Measurements from ENCODE around the gene CARD11.

Gene CARD11

GRCh38 chr7:2979951-2980350, 63.7 kb downstream of the CARD11 start:
- peak; percentile 25 for DNase-seq

DNA sequence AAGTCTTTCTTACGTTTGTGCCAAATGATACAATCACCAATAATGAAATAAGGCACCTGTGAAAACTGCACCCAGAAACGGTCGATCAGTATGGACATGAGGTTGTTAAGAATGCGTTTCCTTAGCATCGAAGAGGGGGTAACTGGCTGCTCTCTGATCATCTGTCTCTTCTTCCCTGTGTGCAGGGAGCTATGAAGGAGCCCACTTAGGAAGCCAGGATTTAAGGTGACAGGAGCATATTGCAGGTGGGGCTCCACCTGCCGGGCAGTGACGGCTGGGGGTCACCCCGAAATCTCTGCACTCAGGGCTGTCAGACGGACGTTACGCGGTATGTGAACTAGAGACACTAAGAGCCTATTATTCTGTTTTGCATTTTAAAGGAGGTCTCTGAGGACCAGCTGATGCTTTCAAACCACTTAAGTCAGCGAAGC, 64.5 kb downstream of the CARD11 start:
- no peak for DNase-seq

DNA sequence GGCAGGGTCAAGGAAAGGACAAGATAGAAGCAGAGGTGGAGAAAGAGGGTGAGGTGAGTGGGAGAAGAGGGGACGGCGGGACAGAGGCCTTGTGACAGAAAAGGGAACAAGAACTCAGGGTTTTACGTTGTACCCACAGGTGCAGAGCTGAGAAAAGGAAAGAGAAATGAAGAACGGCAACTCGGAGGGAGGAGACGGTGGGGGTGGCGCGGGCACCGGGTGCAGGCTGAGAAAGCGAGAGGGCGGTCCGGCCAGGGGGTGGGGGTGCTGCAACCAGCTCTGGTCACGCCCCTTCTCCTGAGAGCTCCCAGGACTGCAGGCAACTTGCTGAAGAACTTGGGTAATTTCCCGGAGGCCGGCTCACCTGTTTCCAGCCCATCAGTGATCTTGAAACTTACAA, 65.3 kb downstream of the CARD11 start:
- DNase-seq, result peak; percentile 11

GRCh38 chr7:2975821-2976371, 67.8 kb downstream of the CARD11 start:
- no peak for DNase-seq

DNA sequence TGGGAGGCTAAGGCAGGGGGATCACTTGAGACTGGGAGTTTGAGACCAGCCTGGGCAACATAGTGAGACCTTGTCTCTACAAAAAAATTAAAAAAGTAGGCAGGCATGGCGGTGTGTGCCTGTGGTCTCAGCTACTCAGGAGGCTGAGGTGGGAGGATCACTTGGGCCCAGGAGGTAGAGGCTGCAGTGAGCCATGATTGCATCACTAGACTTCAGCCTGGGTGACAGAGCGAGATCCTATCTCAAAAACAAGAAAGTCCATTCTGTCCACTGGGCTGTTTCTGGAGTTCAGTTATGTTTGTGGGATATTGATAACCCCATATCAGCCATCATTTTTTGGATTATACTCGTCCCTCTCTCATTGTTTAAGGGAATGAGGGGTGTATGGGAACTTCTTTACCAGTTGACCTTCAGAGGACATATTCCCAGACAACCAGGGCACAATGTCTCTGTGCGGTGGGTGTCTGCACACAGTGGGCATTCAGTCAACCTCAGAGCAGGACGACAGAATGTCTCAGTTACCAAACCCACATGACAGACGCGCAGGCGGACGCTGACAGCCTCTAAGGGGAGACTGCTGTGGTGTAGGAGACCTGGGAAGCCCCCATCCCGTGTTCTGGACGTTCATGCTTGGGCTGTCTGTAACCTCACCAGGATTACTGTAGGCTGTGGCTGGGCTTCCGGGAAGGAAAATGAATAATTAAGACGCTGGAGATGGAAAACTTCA, 69.4 kb downstream of the CARD11 start:
- no peak for DNase-seq

DNA sequence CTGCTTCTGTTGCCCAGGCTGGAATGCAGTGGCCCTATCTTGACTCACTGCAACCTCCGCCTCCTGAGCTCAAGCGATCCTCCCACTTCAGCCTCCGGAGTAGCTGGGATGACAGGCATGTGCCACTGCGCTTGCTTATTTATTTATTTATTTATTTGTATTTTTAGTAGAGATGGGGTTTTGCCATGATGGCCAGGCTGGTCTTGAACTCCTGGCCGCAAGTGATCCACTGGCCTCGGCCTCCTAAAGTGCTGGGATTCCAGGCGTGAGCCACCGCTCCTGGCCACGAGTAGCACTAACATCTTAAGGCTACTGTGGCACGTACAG, 70.9 kb downstream of the CARD11 start:
- no peak for DNase-seq

DNA sequence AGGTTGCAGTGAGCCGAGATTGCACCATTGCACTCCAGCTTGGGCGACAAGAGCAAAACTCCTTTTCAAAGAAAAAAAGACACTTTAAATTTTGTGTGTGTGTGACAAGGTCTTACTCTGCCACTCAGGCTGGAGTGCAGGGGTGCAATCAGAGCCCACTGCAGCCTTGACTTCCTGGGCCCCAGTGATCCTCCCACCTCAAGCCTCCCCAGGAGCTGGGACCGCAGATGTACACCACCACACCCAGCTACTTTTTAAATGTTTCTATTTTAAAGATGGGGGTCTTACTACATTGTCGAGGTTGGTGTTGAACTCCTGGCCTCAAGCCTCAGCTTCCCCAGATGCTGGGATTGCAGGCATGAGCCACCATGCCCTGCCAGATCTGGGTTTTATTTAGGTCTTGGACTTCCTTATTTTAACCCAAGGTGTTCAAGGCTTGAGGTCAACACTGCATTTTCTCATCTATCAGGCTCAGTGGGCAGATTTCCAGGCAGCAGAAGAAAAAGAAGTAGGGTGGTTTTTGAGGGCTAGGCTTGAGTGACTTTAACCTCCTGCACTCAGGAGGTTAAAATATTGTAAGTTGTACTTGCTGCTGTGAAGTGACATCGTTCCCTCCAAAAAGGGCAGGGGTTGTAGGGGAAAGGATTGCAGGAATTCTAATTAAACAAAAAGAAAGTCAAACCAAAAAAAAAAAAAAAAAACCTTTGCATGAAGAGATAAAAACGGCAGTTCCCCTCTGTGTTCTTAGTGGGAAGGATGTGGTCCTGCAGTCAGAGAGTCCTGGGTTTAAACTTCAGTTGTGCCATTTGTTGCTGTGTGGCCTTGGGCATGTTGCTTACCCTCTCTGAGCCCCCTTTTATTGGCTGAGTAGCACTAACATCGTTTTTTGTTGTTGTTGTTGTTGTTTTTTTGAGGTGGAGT, 71.5 kb downstream of the CARD11 start:
- peak; percentile 52 for DNase-seq

DNA sequence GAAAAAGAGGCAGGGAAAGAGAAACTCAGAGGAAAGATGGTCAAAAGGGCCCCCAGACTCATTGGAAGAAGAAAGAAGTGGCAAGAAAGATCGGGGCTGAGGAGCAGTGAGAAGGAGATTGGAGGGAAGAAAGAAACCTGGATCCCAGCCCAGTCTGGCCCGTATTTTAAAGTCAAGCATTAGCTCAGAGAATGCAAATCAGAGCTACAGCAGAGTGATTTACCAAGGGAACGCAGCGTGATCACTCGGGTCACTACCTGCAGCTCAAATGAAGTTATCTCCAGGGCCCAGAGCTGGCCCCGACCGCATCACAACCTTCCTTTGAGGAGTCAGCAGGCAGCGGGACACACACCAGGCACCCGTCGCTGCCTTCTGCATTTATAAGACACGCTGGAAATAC, 72.8 kb downstream of the CARD11 start:
- no peak for DNase-seq

GRCh38 chr7:2970307-2970664, 73.4 kb downstream of the CARD11 start:
- no peak for DNase-seq

GRCh38 chr7:2969398-2970306, 74.0 kb downstream of the CARD11 start:
- no peak for DNase-seq

GRCh38 chr7:2968616-2969397, 74.9 kb downstream of the CARD11 start:
- no peak for DNase-seq

GRCh38 chr7:2968176-2968575, 75.5 kb downstream of the CARD11 start:
- no peak for DNase-seq

DNA sequence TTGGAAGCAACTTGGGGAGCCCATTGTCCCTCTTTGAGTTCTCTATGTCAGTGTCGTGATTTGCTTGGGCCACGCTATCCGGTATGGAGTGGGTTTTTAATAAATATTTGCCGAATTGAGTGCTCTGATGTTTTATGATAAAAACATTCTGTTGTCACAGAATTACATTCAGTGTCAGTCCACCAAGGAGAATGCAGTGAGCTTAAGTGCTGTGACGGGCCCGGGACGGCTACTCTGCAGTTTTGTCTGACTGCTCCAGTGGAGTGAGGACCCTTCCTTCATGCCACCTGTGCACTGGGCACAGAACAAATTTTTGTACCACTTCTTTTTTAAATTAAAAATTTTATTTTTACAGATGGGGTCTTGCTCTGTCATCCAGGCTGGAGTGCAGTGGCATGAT, 76.0 kb downstream of the CARD11 start:
- no peak for DNase-seq

- no peak for DNase-seq
These were observed 76.4 kb downstream of the CARD11 start for GRCh38 chr7:2967253-2967652.

GRCh38 chr7:2966466-2967078, 77.1 kb downstream of the CARD11 start:
- no peak for DNase-seq

GRCh38 chr7:2965745-2966270, 77.9 kb downstream of the CARD11 start:
- DNase-seq, result no peak

GRCh38 chr7:2965301-2965700, 78.4 kb downstream of the CARD11 start:
- DNase-seq, result no peak

GRCh38 chr7:2964208-2964607, 79.5 kb downstream of the CARD11 start:
- no peak for DNase-seq

DNA sequence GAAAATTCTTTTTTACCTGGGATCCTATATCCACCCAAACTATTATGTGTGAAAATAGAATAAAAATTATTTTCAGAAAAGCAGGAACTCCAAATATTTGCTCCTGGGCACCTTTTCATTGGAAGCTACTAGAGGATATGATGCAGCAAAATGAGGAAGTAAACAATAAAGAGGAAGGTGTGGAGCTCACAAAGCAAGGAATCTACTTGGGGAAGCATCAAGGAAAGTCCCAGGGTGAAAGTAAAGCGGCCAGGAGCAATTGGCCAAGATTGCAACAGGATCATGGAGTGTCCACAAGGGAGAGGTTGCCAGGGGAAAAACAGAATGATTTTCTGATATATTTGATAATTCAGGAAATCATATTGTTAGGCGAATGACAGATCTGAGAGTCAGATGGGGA, 80.8 kb downstream of the CARD11 start:
- no peak for DNase-seq

DNA sequence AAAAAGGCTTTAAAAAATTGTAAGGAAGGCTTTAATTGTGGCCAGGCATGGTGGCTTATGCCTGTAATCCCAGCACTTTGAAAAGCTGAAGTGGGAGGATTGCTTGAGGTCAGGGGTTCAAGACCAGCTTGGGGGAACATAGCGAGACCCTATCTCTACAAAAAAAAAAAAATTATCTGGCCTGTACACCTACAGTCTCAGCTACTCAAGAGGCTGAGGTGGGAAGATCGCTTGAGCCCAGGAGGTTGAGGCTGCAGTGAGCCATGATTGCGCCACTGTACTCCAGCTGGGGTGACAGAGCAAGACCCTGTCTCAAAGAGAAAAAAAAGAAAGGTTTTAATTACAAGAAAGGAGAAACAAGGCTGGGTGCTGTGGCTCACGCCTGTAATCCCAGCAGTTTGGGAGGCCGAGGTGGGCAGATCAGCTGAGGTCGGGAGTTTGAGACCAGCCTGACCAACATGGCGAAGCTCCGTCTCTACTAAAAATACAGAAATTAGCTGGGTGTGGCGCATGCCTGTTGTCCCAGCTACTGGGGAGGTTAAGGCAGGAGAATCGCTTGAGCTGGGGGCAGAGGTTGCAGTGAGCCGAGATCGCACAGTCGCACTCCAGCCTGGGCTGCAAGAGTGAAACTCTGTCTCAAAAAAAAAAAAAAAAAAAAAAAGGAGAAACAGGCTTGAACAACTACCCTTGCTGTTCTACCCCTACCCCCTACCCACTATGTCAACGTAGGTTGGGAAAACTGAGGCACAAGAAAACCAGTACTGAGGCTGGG, 83.7 kb downstream of the CARD11 start:
- no peak for DNase-seq
